ENCODE data around the gene TAS1R1.

Gene TAS1R1

DNA sequence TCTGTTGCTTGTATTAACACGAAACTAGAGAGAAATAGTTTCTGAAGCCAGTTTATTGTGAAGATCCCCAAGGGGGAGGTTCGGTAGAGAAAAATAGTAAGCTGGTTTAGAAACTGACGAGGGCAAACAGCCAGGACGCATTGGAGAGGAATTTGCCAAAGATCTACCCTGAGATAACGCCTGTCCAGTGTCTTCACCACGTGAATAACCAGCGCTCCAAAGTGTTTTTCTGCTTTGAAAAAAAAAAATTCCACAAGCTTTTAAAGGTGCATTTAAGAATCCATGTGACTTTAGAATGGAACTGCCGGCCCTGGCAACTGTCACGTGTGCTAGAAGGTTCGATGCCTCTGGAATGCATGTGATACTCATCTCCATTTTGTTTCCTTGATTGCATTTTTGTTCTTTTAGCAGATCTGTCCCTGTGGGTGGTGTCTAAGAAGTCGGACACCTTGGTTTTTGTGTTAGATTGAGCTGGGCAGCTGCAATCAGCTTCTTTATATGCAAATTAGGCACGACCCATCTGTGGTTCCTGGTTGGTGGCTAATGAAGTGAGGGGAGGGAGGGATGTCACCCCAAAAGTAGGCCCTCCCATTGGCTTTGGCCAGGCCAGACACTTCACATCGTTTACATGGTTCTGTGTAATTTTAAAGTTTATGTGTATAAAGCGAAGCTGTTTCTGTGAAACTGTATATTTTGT is 68.3 kb downstream of the TAS1R1 start:
- H3K4me3 ChIP-seq (ENCODE audit: low read depth, low read length), result no peak overlapping the region
- peak; percentile 63 for DNase-seq (ENCODE audit: low read depth)
- TF ChIP-seq, protein P1, sequence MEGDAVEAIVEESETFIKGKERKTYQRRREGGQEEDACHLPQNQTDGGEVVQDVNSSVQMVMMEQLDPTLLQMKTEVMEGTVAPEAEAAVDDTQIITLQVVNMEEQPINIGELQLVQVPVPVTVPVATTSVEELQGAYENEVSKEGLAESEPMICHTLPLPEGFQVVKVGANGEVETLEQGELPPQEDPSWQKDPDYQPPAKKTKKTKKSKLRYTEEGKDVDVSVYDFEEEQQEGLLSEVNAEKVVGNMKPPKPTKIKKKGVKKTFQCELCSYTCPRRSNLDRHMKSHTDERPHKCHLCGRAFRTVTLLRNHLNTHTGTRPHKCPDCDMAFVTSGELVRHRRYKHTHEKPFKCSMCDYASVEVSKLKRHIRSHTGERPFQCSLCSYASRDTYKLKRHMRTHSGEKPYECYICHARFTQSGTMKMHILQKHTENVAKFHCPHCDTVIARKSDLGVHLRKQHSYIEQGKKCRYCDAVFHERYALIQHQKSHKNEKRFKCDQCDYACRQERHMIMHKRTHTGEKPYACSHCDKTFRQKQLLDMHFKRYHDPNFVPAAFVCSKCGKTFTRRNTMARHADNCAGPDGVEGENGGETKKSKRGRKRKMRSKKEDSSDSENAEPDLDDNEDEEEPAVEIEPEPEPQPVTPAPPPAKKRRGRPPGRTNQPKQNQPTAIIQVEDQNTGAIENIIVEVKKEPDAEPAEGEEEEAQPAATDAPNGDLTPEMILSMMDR (IDR thresholded peaks at IDR 0.05; ENCODE audit: control insufficient read depth, extremely low read depth, insufficient read depth), result no peak

DNA sequence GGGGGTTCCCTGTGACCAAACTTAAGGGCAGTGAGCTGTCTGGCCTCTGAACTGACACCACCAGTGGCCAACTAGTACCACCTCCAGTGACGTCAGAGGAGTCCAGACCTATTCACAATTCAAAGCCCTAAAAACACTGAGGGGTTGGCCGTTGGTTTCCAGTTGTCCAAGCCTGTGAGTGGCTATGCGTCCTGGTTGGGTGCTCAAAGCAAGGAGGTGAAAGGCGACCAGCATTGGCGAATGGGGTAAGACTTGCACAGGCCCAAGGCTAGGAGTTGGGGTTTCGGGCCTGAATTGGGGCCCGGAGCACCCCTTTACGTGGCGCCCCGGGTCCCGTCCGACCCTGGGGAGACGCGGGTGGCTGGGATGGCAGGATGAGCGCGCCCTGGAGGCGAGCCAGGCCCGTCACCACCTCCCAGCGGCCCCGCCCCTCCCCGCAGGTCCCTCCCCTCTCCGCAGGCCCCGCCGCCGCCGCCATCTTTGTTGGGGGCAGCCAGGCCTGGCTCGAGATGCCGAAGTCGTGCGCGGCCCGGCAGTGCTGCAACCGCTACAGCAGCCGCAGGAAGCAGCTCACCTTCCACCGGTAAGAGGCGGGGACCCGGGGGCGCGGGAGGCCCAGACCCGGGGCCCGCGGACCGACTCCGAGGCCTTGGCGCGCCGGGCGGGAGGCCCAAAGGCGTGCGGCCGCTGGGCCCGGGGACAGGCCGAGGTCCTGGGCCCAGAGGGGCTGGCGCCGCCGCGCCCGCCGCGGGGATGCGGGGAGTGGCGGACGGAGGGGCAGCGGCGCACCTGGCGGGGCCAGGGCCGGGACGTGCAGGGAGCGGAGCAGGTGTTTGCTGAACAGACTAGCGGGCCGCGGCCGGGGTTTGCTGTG is 69.8 kb downstream of the TAS1R1 start, which contains the start of gene THAP3:
Gene THAP3, plus strand, starts transcription at position 159 of the 874 bp plus-strand sequence. Its CDS starts 351 bp downstream, at position 510.
- no peak for DNase-seq (ENCODE audit: low read depth)

DNA sequence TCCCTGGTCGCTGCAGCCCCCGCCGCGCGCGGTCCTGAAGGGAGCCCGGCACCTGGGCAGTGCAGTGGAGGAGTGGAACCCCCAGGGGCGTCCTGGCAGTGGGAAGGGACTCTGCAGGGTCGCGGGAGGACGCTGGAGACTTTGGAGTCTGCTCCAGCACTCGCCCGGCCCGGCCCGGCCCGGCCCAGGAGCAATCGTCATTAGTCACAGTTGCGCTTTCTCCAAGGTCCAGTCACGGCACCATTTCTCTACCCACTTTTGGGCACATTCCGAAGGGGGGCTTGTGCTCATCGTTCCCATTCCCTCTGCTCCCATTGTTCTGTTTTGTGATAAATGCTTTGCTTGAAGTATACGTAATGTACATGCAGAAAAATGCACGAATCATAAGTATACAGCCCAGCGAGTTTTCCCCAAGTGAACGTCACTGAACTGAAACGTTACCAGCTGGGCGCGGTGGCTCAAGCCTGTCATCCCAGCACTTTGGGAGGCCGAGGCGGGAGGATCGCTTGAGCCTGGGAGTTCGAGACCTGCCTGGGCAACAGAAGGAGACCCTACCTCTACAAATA is 70.6 kb downstream of the TAS1R1 start:
- peak overlapping the region; percentile 78 for H3K4me3 ChIP-seq (ENCODE audit: low read depth, low read length)
- TF ChIP-seq, protein P1 (IDR thresholded peaks at IDR 0.05; ENCODE audit: control insufficient read depth, extremely low read depth, insufficient read depth), result no peak
- DNase-seq (ENCODE audit: low read depth), result no peak

More for the DNA sequence above, 69.8 kb downstream of the TAS1R1 start, which contains the start of gene THAP3:
- peak within 1 kb of the TSS; percentile 78 for H3K4me3 ChIP-seq (ENCODE audit: low read depth, low read length)
- TF ChIP-seq, protein P1 (IDR thresholded peaks at IDR 0.05; ENCODE audit: control insufficient read depth, extremely low read depth, insufficient read depth), result no peak

DNA sequence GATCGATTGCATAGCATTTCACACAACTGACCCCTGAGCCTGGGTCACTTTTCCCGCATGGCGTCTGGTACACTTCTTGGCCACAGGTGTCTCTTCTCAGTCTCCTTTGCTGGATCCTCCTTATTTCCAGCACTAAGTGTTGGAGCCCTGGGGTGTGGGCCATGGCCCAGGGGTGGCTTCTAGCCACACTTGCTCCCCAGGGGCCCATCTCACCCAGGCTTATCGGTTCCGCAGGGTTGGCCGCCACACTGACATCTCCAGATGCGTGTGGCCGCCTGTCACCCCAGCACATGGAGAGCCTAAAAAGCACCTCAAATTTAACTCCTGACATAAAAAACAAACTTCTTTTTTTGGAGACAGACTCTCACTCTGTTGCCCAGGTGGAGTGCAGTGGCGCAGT is 71.9 kb downstream of the TAS1R1 start:
- TF ChIP-seq, protein P1 (IDR thresholded peaks at IDR 0.05; ENCODE audit: control insufficient read depth, extremely low read depth, insufficient read depth), result no peak
- H3K4me3 ChIP-seq (ENCODE audit: low read depth, low read length), result no peak overlapping the region
- no peak for DNase-seq (ENCODE audit: low read depth)

DNA sequence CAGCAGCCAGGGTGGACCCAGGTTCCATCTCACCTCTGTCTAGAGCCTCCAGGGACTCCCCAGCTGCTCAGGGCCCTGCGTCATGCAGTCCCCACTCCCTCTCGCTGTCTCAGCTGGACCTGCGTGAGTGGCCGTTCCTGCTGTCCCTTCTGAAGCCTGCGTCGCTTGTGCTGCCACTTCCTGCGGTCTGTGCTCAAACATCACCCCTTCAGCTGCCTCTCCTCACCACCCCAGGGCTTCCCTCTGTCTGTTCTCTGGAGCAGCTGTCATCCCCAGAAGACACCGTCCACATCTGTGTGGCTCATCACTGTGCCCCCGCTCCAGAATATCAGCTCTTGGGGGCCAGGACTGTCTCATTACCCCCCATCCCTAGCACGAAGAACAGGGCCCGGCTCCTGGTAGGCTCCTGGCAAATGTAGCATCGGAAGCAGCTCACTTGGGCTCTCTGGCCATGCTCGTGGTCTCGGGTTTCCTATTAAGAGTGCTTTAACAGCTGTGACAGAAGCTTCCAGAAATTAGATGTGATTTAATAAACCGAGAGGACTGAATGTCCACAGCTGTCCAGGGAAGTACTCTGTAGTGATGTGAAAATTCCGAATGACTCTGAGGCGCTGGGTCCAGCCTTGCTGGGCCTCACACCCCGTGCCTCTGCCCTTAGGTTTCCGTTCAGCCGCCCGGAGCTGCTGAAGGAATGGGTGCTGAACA is 72.9 kb downstream of the TAS1R1 start:
- no peak for DNase-seq (ENCODE audit: low read depth)
- TF ChIP-seq, protein P1 (IDR thresholded peaks at IDR 0.05; ENCODE audit: control insufficient read depth, extremely low read depth, insufficient read depth), result no peak
- no peak overlapping the region for H3K4me3 ChIP-seq (ENCODE audit: low read depth, low read length)

DNA sequence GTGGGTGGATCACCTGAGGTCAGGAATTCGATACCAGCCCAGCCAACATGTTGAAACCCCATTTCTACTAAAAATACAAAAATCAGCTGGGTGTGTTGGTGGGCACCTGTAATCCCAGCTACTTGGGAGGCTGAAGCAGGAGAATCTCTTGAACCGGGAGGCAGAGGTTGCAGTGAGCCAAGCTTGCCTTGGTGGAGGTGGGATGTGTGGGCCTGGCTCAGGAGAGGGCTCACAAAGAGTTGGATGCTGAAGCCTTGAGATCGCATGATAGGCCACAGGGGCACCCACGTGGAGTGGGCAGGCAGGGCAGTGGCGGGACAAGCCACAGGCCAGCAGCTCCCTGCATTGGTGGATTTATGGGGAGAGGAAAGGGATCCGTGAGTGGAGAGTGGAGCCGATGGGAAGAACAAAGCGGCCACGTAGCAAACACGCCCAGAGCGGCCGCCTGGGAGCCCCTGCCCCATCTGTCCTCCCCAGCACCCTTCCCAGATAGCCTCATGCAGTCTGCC is 73.9 kb downstream of the TAS1R1 start:
- TF ChIP-seq, protein P1 (IDR thresholded peaks at IDR 0.05; ENCODE audit: control insufficient read depth, extremely low read depth, insufficient read depth), result no peak
- no peak for DNase-seq (ENCODE audit: low read depth)
- no peak overlapping the region for H3K4me3 ChIP-seq (ENCODE audit: low read depth, low read length)

All from LNCaP clone FGC (cell line).